OCI-LY7 (cell line): Measurements from ENCODE around the gene ZMAT3. TPM values are rescaled to one million over a fixed set of nuclear protein-coding genes. Genes with fewer than 3 reads are reported as not detected.

ENCODE experiments used
- BruUV-seq: library from RNA; stranded (reverse); fragments of 400-500 nt; replicated peaks from 2 replicates; lab custom pipeline; 2021; lab: Mats Ljungman, UMichigan
- CTCF ChIA-PET: fragments of 300-600 bp; sonication (Branson Sonifier 250); formaldehyde crosslinking; loops from one replicate; lab custom pipeline; 2022; ENCODE audit warnings: antibody characterized with exemption; ENCODE audit not compliant: unreplicated experiment; lab: Charles Lee
- POLR2A ChIA-PET: fragments of 300-600 bp; sonication (Branson Sonifier 250); formaldehyde crosslinking; loops from one replicate; lab custom pipeline; 2022; ENCODE audit warnings: antibody characterized with exemption; lab: Charles Lee
- DNase-seq: peaks from one replicate; pipeline ENCODE4 v3.0.0-alpha.2; 2015; ENCODE audit warnings: low spot score
- H2AFZ ChIP-seq: fragments of 200-600 bp; sonication (generic), shearing (Covaris generic); 2 replicates; pipeline ENCODE4 v1.6.1; 2014; ENCODE audit warnings: mild to moderate bottlenecking, antibody characterized with exemption, low read length, moderate library complexity
- H3K27ac ChIP-seq: fragments of 200-600 bp; sonication (generic); 2 replicates; pipeline ENCODE4 v1.5.1; 2014; ENCODE audit warnings: mixed run types, low read depth, mild to moderate bottlenecking, moderate library complexity, low read length, inconsistent platforms; ENCODE audit not compliant: poor library complexity, severe bottlenecking
- H3K36me3 ChIP-seq: fragments of 200-600 bp; sonication (generic); 2 replicates; pipeline ENCODE4 v1.6.1; 2014; ENCODE audit warnings: mild to moderate bottlenecking, antibody characterized with exemption, low read length, moderate library complexity, mixed read lengths; ENCODE audit not compliant: insufficient read depth
- H3K4me1 ChIP-seq: fragments of 200-600 bp; sonication (generic); 2 replicates; pipeline ENCODE4 v1.5.1; 2014; ENCODE audit warnings: mild to moderate bottlenecking, low read length; ENCODE audit not compliant: insufficient read depth, poor library complexity, severe bottlenecking
- H3K4me2 ChIP-seq: fragments of 200-600 bp; sonication (generic); 2 replicates; pipeline ENCODE4 v1.6.1; 2014; ENCODE audit warnings: mild to moderate bottlenecking, low read length
- H3K4me3 ChIP-seq: fragments of 200-600 bp; sonication (generic); 2 replicates; pipeline ENCODE4 v1.5.1; 2014; ENCODE audit warnings: mild to moderate bottlenecking, low read depth, low read length; ENCODE audit not compliant: poor library complexity, severe bottlenecking
- H3K79me2 ChIP-seq: fragments of 200-600 bp; sonication (generic); 2 replicates; pipeline ENCODE4 v1.6.1; 2016; ENCODE audit warnings: low read depth, mild to moderate bottlenecking, low read length, moderate library complexity, mixed read lengths; ENCODE audit not compliant: insufficient read depth
- H3K9me2 ChIP-seq: fragments of 200-600 bp; sonication (generic); 2 replicates; pipeline ENCODE4 v1.6.1; 2016; ENCODE audit warnings: mild to moderate bottlenecking, low read length, mixed read lengths; ENCODE audit not compliant: insufficient read depth
- H3K9me3 ChIP-seq: fragments of 200-600 bp; sonication (generic); 2 replicates; pipeline ENCODE4 v1.6.1; 2014; ENCODE audit warnings: mild to moderate bottlenecking, mixed run types, low read length, mixed read lengths
- H4K20me1 ChIP-seq: fragments of 200-600 bp; sonication (generic); 2 replicates; pipeline ENCODE4 v1.6.1; 2014; ENCODE audit warnings: mild to moderate bottlenecking, antibody characterized with exemption, low read length, moderate library complexity, mixed read lengths; ENCODE audit not compliant: insufficient read depth
- CTCF ChIP-seq: fragments of 200-600 bp; sonication (generic); conservative IDR thresholded peaks from 2 replicates; pipeline ENCODE4 v1.5.1; 2014; ENCODE audit warnings: mild to moderate bottlenecking, antibody characterized with exemption, low read length, moderate library complexity, mixed read lengths
- EZH2phosphoT487 ChIP-seq: fragments of 200-600 bp; sonication (generic); IDR thresholded peaks from 2 replicates; pipeline ENCODE4 v1.6.1; 2018; ENCODE audit warnings: low read depth, borderline replicate concordance, mild to moderate bottlenecking, mixed run types, antibody characterized with exemption, low read length, moderate library complexity, mixed read lengths
- intact Hi-C: fragments of 100-400 bp; cut with micrococcal nuclease; formaldehyde crosslinking; loops from one replicate; pipeline ENCODE4 v1.10.0; 2022; ENCODE audit not compliant: unreplicated experiment
- total RNA-seq, 2 experiments: library from RNA; depleted of rRNA in 1 of 2; stranded (reverse); fragments of >200 nt in 1 of 2; shearing (Covaris generic) in 1 of 2; gene quantifications; 2 replicates each; pipeline ENCODE4 v1.2.3, GENCODE V29; 2014 to 2022

ZMAT3 gene
- total RNA-seq, 2 experiments from 2014 or later, result 3.7 to 11.3 TPM

- ChIA-PET CTCF (no interaction called here), POLR2A (no interaction called here)
- no peak overlapping the region for H2AFZ ChIP-seq
- H3K36me3 ChIP-seq, result no peaks in the 10 kb centered on the region
- intact Hi-C loops, result no loop called here
- no peaks in the 10 kb centered on the region for H3K79me2 ChIP-seq
- peaks cover 37% of the 10 kb centered on the region for H3K9me3 ChIP-seq
- H3K4me2 ChIP-seq, result no peak overlapping the region
- no peak for DNase-seq
- no peaks in the 10 kb centered on the region for H3K4me1 ChIP-seq
- no TSS peak for BruUV-seq
- no peak overlapping the region for H3K27ac ChIP-seq
- TF ChIP-seq EZH2phosphoT487 (no peak), CTCF (no peak)
- no peaks in the 10 kb centered on the region for H4K20me1 ChIP-seq
- H3K9me2 ChIP-seq, result no peaks in the 10 kb centered on the region
- H3K4me3 ChIP-seq, result no peak overlapping the region
Observed at GRCh38 chr3:178989821-178990220, 81.8 kb downstream of the ZMAT3 start.

DNA sequence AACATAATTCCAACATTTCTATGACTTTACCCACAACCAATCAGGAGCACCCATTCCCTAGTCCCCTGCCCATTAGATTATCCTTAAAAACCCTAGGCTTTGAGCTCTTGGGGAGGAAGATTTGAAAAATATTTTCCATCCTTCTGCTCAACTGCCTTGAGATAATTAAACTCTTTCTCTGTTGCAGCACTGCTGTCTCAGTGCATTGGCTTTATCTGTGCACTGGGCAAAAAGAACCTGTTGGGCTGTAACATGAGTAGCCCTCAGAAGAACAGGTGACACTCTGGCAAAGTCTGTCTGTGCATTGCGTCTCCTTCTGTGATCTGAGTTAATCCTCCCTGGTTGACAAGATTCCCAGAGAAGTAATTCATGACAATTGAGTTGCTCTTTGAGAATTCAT is 83.9 kb downstream of the ZMAT3 start:
- Histone ChIP-seq H3K9me2 (no peaks in the 10 kb centered on the region), H4K20me1 (no peaks in the 10 kb centered on the region), H2AFZ (no peak overlapping the region), H3K4me2 (no peak overlapping the region), H3K9me3 (peaks cover 37% of the 10 kb centered on the region), H3K36me3 (no peaks in the 10 kb centered on the region), H3K4me1 (no peaks in the 10 kb centered on the region), H3K79me2 (no peaks in the 10 kb centered on the region), H3K27ac (no peak overlapping the region), H3K4me3 (no peak overlapping the region)
- no TSS peak for BruUV-seq
- TF ChIP-seq CTCF (no peak), EZH2phosphoT487 (no peak)
- intact Hi-C loops, result no loop called here
- ChIA-PET POLR2A (no interaction called here), CTCF (no interaction called here)
- no peak for DNase-seq

DNA sequence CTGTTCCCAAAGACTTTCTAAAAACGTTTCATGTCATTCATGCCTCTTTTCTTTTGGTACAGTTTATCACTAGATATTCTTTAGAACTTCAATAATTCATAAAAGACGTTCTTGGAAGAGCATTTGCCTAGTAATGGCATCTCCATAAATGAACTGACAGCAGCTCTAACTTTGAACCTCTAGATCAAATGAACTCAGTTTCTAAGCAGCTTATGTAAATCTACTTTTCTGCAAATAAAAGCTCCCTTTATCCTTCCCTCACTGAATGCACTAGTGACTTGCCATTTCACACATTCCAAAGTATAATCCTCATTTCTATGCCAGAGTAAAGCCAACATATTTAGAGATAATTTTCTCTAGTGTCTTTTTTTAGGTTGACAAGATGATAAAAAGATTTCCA is 85.2 kb downstream of the ZMAT3 start:
- no peak overlapping the region for H3K4me3 ChIP-seq
- no TSS peak for BruUV-seq
- no peaks in the 10 kb centered on the region for H3K4me1 ChIP-seq
- DNase-seq, result no peak
- H3K4me2 ChIP-seq, result no peak overlapping the region
- no peak overlapping the region for H3K27ac ChIP-seq
- no peaks in the 10 kb centered on the region for H3K9me2 ChIP-seq
- no peak overlapping the region for H2AFZ ChIP-seq
- ChIA-PET CTCF (no interaction called here), POLR2A (interaction anchor here (0.6 to 0.8 kb wide), 2 partner anchors 87 to 107 kb away, joined by 3 to 4 read pairs; no protein-coding TSS in a partner anchor)
- TF ChIP-seq EZH2phosphoT487 (no peak), CTCF (no peak)
- no peaks in the 10 kb centered on the region for H4K20me1 ChIP-seq
- peaks cover 37% of the 10 kb centered on the region for H3K9me3 ChIP-seq
- H3K36me3 ChIP-seq, result no peaks in the 10 kb centered on the region
- no peaks in the 10 kb centered on the region for H3K79me2 ChIP-seq
- intact Hi-C loops, result no loop called here
